A549 (cell line): Measurements from ENCODE around the gene PDLIM7.

ENCODE experiments used
- BHLHE40 ChIP-seq: IDR thresholded peaks from 2 replicates; pipeline ENCODE4 v1.6.1; 2012; ENCODE audit warnings: low read depth, low read length, inconsistent platforms
- CEBPB ChIP-seq, 2 experiments: fragments of >200 bp in 1 of 2; sonication (Bioruptor Twin) in 1 of 2; formaldehyde crosslinking in 1 of 2; IDR thresholded peaks; 2 replicates each; pipeline ENCODE4 v1.6.1; 2012 to 2016
- CHD2 ChIP-seq: fragments of 150-350 bp; IDR thresholded peaks from 2 replicates; pipeline ENCODE4 v1.6.1; 2014; ENCODE audit warnings: low read length; ENCODE audit not compliant: partially characterized antibody
- EHMT2 ChIP-seq: fragments of 200-600 bp; sonication (generic); IDR thresholded peaks from 2 replicates; pipeline ENCODE4 v1.6.1; 2016; ENCODE audit warnings: antibody characterized with exemption, low read depth, mild to moderate bottlenecking, moderate library complexity
- POLR2A ChIP-seq: IDR thresholded peaks from 2 replicates; pipeline ENCODE4 v1.6.1; 2012; ENCODE audit warnings: mild to moderate bottlenecking, low read length
- RFX5 ChIP-seq: fragments of 450-650 bp; IDR thresholded peaks from 2 replicates; pipeline ENCODE4 v1.7.1; 2014; ENCODE audit warnings: antibody characterized with exemption, mild to moderate bottlenecking, moderate library complexity
- SMC3 ChIP-seq: fragments of >200 bp; sonication (Bioruptor Twin); formaldehyde crosslinking; IDR thresholded peaks from 3 replicates; pipeline ENCODE4 v1.6.1; 2018; ENCODE audit warnings: inconsistent platforms
- TF ChIP-seq, protein P1 (sequence below): fragments of >200 bp; sonication (Bioruptor Twin); formaldehyde crosslinking; IDR thresholded peaks from 3 replicates; pipeline ENCODE4 v1.5.1; 2016
- TF ChIP-seq, protein P2 (sequence below): IDR thresholded peaks from 2 replicates; pipeline ENCODE4 v1.6.1; 2012

DNA sequence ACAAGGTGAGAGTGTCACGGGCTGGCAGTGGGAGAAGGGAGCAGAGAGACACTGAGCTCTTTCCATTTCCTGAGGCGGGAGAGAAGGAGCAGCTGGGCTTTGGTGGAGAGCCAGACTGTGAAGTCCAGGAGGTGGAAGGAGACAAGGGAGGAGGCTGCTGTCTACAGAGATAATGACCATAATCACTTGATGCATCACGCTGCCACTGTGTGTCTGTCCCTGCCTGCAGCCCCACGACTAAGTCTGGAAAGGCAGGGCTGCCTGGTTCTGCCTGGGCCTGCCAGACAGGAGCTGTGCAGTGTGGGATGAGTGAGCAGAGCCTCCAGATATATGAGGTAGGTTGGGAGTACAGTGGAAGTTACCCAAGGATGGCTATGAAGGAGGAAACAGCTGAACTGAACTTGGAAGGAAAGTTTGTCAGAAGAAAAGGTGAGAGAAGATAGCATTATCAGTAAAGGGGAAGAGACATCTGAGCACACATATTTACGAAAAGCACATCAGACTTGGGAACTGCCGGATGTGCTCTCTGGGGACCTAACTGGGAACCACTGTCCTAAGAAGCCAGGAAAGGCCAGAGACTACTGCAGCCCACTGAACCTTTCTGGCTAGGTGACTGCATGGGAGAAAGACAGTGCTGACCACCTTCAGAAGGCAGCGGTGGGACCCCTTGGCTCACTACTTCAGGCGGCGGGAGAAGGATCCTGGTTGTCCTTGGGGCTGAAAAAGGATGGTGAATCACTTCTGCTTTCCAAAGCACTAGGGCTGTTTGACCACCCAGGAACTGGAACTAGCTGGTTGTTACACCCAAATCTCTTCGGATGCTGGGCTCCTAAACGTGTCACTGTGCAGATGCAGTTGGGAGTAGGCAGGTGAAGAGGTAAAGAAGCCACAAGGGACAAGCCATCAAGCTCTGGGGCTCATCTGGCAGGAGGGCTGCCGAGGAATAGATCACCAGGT, 32.1 kb upstream of the PDLIM7 start:
- TF ChIP-seq BHLHE40 (no peak), POLR2A (no peak), CHD2 (no peak), EHMT2 (no peak), CEBPB (IDR thresholded peaks at IDR 0.05) (no peak), RFX5 (no peak), SMC3 (no peak)
- TF ChIP-seq, protein P1, sequence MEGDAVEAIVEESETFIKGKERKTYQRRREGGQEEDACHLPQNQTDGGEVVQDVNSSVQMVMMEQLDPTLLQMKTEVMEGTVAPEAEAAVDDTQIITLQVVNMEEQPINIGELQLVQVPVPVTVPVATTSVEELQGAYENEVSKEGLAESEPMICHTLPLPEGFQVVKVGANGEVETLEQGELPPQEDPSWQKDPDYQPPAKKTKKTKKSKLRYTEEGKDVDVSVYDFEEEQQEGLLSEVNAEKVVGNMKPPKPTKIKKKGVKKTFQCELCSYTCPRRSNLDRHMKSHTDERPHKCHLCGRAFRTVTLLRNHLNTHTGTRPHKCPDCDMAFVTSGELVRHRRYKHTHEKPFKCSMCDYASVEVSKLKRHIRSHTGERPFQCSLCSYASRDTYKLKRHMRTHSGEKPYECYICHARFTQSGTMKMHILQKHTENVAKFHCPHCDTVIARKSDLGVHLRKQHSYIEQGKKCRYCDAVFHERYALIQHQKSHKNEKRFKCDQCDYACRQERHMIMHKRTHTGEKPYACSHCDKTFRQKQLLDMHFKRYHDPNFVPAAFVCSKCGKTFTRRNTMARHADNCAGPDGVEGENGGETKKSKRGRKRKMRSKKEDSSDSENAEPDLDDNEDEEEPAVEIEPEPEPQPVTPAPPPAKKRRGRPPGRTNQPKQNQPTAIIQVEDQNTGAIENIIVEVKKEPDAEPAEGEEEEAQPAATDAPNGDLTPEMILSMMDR = no peak
- TF ChIP-seq, protein P2, sequence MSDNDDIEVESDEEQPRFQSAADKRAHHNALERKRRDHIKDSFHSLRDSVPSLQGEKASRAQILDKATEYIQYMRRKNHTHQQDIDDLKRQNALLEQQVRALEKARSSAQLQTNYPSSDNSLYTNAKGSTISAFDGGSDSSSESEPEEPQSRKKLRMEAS = no peak
